BJ (cell line): ENCODE measurements around the gene LAMA4. TPM values are rescaled to one million over a fixed set of nuclear protein-coding genes. Genes with fewer than 3 reads are reported as not detected.

Experiments used
- CTCF ChIA-PET: fragments of 350-600 bp; formaldehyde crosslinking; extraction: SDS; loops from one replicate; lab custom pipeline; 2021; ENCODE audit warnings: antibody characterized with exemption, inconsistent platforms; lab: Yijun Ruan, JAX
- POLR2A ChIA-PET: fragments of 300-600 bp; sonication (Branson Sonifier 250); formaldehyde crosslinking; extraction: SDS; loops from one replicate; lab custom pipeline; 2021; ENCODE audit warnings: antibody characterized with exemption; lab: Charles Lee
- DNase-seq: peaks from one replicate; pipeline ENCODE4 v3.0.0-alpha.2; 2011; ENCODE audit warnings: low read depth
- H3K27me3 ChIP-seq: 2 replicates; pipeline ENCODE4 v1.6.0; 2011; ENCODE audit warnings: low read length; ENCODE audit not compliant: control insufficient read depth, insufficient read depth
- H3K36me3 ChIP-seq: 2 replicates; pipeline ENCODE4 v1.5.1; 2011; ENCODE audit warnings: low read length; ENCODE audit not compliant: control insufficient read depth, insufficient read depth
- H3K4me3 ChIP-seq: 2 replicates; pipeline ENCODE4 v1.5.1; 2011; ENCODE audit warnings: low read depth, mild to moderate bottlenecking, control low read depth, low read length
- polyA plus RNA-seq: library from polyadenylated mRNA; depleted of rRNA; stranded (reverse); fragments of >200 nt; gene quantifications from 2 replicates; pipeline ENCODE4 v1.2.3, GENCODE V29; 2011
- TF ChIP-seq, protein P1 (sequence below): IDR thresholded peaks from 2 replicates; pipeline ENCODE4 v1.5.1; 2011; ENCODE audit warnings: low read depth, mild to moderate bottlenecking, control low read depth, inconsistent platforms, low read length, moderate library complexity; ENCODE audit not compliant: insufficient read depth

LAMA4 gene
- polyA plus RNA-seq, 1 experiment = 301 TPM

DNA sequence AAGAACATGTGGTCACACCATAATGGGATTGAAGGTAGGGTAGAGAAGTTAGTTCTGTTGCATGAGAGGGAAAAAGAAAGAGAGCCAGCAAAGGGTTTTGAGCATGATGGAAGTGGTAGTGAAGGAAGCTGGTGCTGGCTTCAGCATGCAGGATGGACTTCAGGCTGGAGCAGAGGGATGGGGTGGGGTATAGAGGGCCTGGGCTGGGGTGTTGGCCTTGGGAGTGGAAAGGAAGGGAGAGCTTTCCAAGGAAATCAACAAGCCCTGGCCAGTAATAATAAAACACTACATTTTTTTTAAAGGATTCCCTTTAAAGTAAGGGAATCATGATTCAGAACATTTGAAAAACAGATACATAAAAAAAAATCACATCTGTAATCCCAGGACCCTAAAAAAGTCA lies 61.2 kb downstream of the LAMA4 start:
- peaks cover 5% of the 10 kb centered on the region for H3K36me3 ChIP-seq
- H3K27me3 ChIP-seq = no peaks in the 10 kb centered on the region
- no peak overlapping the region for H3K4me3 ChIP-seq
- TF ChIP-seq, protein P1, sequence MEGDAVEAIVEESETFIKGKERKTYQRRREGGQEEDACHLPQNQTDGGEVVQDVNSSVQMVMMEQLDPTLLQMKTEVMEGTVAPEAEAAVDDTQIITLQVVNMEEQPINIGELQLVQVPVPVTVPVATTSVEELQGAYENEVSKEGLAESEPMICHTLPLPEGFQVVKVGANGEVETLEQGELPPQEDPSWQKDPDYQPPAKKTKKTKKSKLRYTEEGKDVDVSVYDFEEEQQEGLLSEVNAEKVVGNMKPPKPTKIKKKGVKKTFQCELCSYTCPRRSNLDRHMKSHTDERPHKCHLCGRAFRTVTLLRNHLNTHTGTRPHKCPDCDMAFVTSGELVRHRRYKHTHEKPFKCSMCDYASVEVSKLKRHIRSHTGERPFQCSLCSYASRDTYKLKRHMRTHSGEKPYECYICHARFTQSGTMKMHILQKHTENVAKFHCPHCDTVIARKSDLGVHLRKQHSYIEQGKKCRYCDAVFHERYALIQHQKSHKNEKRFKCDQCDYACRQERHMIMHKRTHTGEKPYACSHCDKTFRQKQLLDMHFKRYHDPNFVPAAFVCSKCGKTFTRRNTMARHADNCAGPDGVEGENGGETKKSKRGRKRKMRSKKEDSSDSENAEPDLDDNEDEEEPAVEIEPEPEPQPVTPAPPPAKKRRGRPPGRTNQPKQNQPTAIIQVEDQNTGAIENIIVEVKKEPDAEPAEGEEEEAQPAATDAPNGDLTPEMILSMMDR = no peak
- POLR2A ChIA-PET = no interaction called here
- no peak for DNase-seq
- CTCF ChIA-PET = interaction anchor here (0.9 to 1.0 kb wide), 2 partner anchors 11 to 13 kb away, joined by 3 to 4 read pairs; no protein-coding TSS in a partner anchor

DNA sequence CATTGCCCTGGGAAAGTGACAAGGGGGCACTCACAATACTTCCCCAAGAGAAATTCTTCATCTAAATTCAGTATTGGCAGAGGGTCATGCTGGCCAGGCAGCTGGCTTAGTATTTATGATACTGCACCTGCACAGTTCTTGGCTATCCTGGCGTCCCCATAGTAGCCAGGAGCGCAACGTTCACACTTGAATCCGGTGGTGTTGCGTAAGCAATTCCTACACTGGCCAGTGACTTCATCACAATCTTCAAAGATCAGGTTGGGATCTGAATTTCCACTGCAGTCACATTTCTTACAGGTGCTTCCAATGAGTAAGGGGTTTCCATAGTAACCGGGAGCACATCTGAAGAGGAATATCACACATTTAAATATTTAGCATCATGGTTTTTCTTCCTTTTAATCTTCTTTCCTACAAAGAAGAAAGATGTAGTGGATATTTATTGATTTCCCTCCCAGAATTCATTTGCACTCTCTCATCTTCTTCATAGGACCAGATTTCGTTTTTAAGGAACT lies 62.8 kb downstream of the LAMA4 start:
- TF ChIP-seq, protein P1 = no peak
- H3K27me3 ChIP-seq = no peaks in the 10 kb centered on the region
- DNase-seq = no peak
- H3K36me3 ChIP-seq = peaks cover 10% of the 10 kb centered on the region
- POLR2A ChIA-PET = no interaction called here
- no peak overlapping the region for H3K4me3 ChIP-seq
- CTCF ChIA-PET = interaction anchor here (1.5 kb wide), 1 partner anchor 119 kb away, joined by 3 read pairs; no protein-coding TSS in a partner anchor

DNA sequence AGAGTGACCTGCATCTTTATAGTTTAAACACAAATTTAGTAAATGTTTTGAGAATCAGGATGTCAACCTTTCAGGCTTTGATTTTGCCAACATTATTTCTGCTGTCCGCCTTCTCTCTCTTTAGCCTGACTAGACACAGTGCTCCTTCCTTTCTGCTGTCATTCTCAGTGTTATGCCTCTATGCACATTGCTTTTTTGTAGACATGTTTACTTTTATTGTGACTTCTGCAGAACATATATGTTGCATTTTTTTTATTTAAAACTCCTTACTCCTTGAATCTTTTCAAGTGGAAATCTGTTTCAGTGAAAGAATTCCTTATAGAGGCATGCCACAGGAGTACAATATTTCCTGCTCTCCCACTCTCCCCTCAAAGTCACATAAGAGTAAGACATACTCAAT lies 64.2 kb downstream of the LAMA4 start:
- TF ChIP-seq, protein P1 = no peak
- no peak for DNase-seq
- Histone ChIP-seq H3K4me3 (no peak overlapping the region), H3K36me3 (peaks cover 10% of the 10 kb centered on the region), H3K27me3 (no peaks in the 10 kb centered on the region)
- ChIA-PET POLR2A (no interaction called here), CTCF (interaction anchor here (2.9 kb wide), 1 partner anchor 11 kb away, joined by 14 read pairs; no protein-coding TSS in a partner anchor)

DNA sequence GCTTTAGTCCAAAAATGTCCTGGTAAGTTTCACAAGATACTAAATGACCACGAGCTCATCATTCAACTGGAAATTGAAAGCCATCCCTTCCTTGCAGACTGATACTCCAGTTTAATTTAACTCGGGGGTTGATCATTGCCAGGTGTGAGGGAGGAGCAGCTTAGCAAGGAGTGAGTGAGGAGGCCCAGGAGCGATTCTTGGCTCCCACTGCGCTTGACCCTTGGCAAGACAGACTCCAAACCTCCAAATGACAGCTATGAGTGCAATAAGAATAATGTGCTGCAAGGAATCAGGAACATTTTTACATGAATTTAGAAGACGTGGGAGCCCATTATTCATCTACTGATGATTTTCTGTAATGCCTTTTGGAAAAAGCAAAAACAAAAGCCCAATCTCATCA lies 64.9 kb downstream of the LAMA4 start:
- POLR2A ChIA-PET = interaction anchor here (0.6 kb wide), 1 partner anchor 15 kb away, joined by 4 read pairs; no protein-coding TSS in a partner anchor
- Histone ChIP-seq H3K4me3 (no peak overlapping the region), H3K27me3 (no peaks in the 10 kb centered on the region), H3K36me3 (peaks cover 12% of the 10 kb centered on the region)
- CTCF ChIA-PET = interaction anchor here (0.7 to 2.9 kb wide), 4 partner anchors 9 to 122 kb away, joined by 3 to 14 read pairs (median 4); no protein-coding TSS in a partner anchor
- DNase-seq = no peak
- TF ChIP-seq, protein P1 = no peak

DNA sequence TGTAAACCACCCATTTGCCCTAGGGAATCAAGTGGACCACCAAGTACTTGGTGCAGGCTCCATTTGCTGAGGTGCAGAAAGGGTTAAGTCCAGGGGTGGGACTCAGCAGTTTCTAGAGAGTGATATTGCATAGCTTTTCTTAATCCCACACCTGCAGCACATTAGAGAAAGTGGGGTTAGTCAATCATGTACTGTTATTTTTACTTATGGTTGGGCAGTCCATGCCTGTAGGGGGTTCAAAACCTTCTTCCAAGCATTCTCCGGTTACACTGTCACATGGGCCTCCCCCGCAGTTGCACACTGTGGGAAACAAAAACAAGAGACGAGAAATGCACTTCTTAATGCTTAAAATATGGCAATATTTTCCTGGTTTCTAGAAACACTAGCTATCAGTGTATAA lies 65.5 kb downstream of the LAMA4 start:
- TF ChIP-seq, protein P1 = no peak
- Histone ChIP-seq H3K27me3 (no peaks in the 10 kb centered on the region), H3K36me3 (peaks cover 12% of the 10 kb centered on the region), H3K4me3 (no peak overlapping the region)
- DNase-seq = no peak
- CTCF ChIA-PET = interaction anchor here (0.7 to 2.9 kb wide), 4 partner anchors 9 to 122 kb away, joined by 3 to 14 read pairs (median 4); no protein-coding TSS in a partner anchor
- POLR2A ChIA-PET = interaction anchor here (0.6 kb wide), 1 partner anchor 16 kb away, joined by 4 read pairs; no protein-coding TSS in a partner anchor
